Measurements from ENCODE around the gene NETO2.
"Not testable (repeated sequence)": the region's sequence is repeated elsewhere in the genome, so short reads cannot be mapped to it uniquely, and the experiment has no call there.

NETO2 gene

GRCh38 chr16:47134550-47134949 is 9.2 kb downstream of the NETO2 start:
- no peak for DNase-seq

DNA sequence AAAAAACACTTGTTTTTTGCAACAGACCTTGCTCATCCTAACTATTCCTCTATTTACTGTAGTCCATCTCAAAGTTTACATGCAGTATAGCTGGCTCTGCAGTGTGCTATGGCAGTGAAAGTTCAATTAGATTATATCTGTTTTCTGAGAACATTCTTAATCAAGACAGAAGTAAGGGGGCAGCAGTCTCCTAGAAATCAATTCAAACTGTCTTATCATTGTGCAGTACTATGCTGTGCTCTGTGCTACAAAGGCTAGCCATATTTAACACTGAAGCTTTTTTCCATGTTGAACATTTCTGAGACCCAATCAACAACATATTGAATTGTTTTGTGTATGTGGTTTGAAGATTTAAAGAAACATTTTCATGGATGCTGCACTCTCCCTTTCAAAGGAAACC is 11.4 kb downstream of the NETO2 start:
- no peak for DNase-seq

GRCh38 chr16:47129755-47130435 is 13.8 kb downstream of the NETO2 start:
- DNase-seq: no peak

- DNase-seq: no peak
These were observed 16.2 kb downstream of the NETO2 start for GRCh38 chr16:47127541-47127940.

DNA sequence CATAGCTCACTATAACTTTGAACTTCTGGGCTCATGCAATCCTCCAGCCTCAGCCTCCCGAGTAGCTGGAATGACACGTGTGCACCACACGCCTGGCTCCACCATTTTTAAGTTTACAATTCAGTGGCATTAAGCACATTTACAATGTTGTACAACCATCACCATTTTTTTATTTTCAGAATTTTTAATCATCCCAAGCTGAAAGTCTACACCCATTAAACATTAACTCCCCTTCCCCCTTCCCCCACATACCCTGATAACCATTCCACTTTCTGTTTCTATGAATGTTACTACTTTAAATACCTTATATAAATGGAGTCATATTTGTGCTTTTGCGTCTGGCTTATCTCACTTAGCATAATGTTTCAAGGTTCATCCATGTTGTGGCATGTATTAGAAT is 18.0 kb downstream of the NETO2 start:
- DNase-seq: no peak

DNA sequence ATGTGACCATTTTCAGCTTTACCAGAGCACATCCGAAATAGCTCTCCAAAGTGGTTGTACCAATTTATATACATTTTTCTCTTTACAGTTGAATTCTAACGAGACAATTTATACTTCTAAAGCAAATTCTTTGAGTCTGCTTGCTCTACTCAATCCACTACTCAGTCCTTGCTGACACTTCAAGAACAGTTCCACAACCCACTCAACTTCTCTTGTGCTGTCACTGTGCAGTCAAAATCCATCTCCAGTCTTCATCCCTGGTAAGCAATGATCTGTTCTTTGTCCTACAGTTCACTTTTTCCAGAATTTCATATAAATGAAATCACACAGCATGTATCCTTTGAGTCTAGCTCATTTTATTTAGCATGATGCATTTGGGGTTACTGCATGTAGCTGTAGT is 30.6 kb downstream of the NETO2 start:
- no peak for DNase-seq

DNA sequence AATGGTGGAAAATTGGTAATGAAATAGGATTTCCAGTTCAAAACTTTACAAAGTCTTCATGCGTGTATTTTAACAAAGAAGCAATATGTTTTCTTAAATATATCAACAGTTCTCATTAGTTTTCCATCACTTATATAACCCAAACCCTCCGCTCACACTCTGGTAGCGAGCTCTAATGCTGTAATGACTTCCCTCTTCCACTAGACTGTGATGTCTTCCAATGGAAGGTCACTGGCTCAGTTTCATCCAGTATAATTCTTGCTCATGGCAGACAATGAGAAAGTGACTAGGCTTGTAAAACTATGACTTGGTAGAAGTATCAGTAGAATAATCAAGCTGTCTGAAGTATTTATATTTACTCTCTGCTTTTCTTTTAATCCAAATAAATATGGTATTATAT is 32.8 kb downstream of the NETO2 start:
- no peak for DNase-seq

DNA sequence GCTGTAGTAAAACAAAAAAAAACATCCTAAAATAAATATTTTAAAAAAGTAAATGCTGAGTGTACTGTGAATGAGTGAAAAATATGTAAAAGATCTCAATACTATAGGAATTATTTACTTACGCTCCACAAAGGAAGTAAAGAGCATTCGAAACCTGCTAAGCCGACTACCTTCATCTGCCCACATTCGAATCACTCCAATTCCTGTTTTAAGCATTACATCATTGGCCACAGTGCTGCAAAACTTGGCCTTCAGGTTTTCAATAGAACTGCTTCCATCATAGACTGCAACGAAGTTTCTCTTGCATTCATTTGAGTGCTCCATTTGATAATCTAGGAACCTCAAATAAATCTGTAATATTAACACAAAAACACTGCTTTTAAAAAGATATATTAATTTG is 34.4 kb downstream of the NETO2 start:
- DNase-seq: no peak

- DNase-seq: not testable (repeated sequence)
These were observed 40.8 kb downstream of the NETO2 start for GRCh38 chr16:47102921-47103320.

DNA sequence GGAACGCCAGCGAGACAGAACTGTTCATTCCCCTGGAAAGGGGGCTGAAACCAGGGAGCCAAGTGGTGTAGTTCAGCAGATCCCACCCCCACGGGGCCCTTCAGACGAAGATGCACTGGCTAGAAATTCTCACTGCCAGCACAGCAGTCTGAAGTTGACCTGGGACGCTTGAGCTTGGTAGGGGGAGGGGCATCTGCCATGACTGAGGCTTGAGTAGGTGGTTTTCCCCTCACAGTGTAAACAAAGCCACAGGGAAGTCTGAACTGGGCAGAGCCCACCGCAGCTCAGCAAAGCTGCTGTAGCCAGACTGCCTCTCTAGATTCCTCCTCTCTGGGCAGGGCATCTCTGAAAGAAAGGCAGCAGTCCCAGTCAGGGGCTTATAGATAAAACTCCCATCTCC is 46.6 kb downstream of the NETO2 start:
- DNase-seq: not testable (repeated sequence)

- no peak for DNase-seq
These were observed 47.4 kb downstream of the NETO2 start for GRCh38 chr16:47096297-47096696.

GRCh38 chr16:47084198-47084597 is 59.5 kb downstream of the NETO2 start:
- no peak for DNase-seq

- no peak for DNase-seq
These were observed 61.5 kb downstream of the NETO2 start for GRCh38 chr16:47082099-47082865.

DNA sequence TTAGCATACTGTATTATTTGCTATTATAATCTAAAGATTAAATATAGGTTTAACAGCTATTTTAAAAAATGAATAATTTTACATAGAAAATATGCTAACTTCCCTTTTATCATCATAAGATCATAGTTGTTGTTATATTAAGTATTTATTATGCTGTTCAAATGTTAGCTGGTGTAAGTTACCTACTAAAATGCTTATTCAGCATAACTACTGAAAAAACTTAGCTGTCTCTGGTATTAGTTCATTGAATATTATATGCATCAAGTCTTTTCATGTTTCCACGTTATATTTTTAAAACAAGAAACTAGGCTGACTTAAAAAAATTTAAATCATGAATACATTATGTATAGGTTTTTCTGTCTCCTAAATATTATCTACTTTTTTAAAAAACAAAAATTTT is 62.6 kb downstream of the NETO2 start:
- DNase-seq: no peak

DNA sequence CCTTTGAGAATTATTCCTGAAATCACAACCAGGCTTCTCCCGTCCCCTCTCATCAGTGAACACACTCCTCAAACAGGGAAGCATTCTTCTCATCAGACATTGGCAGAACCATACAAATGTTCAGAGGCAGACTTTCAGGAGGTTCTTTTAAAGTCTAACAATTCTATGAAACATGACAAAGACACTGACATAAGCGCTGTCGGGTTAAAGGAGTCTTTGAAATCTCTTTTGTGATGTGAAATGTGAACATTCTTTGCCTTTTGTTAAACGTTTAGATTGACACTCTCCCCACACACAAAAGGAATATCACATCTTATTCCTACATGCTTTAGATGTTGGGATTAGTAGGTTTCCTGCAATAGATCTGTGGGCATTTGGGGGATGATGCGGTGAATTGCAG is 63.9 kb downstream of the NETO2 start:
- DNase-seq: no peak

DNA sequence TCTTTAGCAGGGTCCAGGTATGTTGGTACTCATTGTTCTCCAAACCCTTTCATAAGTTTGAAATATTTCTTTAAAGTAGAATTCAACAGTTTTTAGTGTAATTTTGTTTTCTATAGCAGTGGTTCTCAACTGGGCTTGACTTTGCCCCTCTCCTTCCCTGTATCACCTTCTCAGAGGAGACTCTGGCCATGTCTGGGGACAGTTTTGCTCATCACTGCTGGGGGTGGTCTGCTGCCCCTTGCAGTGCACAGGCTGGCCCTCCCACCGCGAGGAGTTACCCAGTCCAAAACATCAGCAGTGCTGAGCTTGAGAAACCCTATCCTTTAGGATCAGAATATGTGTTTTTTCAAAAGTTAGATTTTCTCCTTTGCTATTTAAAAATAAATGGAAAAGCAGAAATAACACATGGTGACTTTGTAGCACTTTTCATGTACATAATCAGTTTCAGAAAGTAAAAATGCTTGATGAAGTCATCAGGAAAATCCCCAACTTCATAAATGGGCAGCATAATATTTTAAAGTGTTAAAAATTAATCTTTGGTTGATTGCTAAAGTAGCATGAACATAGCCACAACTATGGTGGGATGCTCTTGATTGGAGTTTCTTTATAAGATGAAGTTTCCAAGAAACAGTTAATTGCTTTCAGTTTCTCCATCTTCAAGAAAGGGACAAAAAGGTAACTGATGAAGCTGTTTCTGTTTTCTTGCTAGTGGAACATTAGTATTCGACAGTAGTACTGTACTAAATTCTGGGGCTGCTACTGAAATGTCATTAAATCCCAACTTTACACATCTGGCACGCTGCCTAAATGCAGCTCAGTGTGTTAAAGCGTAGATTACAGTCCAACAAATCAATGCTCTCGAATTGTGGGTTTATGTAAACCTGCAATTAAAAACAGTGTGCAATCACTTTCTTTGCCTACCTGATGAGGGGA is 70.3 kb downstream of the NETO2 start:
- DNase-seq: peak; percentile 14

DNA sequence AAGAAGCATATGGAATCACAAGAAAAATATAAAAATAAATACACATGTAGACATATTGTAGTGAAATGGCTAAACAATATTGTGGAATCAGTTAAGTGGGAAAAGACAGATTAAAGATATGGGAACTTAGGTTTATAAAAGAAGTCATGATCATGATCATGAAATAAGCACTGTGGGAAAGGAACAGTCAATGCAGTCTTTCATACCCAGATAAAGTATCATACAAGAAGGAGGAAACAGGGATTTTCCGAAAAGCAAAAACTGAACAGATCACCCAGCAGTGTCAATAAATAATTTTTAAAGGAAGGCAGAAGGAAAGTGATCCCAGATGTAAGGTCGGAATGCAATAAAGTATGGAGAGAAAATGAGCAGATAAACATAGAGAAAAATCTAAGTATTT is 71.6 kb downstream of the NETO2 start:
- no peak for DNase-seq

DNA sequence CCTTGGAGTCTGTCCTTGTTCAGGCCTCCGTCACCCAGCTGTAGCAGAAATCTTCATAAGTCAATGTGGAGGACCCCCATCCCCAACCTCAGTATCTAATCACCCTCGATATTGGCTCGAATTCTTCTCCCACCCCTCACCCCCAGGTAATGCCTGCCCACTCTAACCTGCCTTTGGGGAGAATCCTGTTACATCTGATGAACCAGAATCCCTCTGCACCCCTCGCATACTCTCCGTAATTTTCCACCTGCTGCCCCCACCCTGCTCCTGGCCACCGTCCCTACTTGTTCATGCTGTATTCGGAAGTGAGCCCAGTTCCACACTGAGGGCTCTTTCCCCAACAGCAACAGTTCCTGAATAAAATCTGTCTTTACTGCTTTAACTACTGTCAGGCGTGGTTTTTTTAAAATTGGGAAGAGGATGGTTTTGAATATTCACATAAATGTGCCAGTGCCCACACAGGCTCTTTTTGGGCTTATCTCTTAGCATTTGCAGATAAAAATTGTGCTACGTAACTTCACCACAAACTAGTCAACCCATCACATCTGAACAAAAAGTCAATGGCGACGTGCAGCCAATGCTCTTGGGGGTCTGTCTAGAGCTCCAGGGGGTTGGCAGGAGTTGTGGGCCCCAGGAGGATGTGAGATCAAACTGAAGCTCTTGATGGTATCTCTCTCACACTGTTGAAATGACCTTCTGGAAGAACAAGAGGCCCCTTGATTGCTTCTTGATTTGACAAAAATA is 73.7 kb downstream of the NETO2 start:
- DNase-seq: peak; percentile 23

DNA sequence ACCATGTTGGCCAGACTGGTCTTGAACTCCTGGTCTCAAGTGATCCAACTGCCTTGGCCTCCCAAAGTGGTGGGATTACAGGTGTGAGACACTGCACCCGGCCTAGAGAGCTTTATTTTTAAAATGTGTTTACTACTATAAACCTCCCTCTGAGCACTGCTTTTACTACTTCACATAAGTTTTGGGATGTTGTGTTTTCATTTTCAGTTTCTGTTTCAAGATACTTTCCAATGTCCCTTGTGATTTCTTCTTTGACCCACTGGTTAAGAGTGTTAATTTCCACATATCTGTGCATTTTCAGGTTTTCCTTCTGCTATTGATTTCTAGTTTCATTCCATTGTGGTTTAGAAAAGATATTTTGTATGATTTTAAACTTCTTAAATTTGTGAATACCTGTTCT is 74.4 kb downstream of the NETO2 start:
- no peak for DNase-seq

GRCh38 chr16:47067203-47067602 is 76.5 kb downstream of the NETO2 start:
- DNase-seq: no peak

GRCh38 chr16:47065766-47066688 is 77.7 kb downstream of the NETO2 start:
- DNase-seq: peak; percentile 43

DNA sequence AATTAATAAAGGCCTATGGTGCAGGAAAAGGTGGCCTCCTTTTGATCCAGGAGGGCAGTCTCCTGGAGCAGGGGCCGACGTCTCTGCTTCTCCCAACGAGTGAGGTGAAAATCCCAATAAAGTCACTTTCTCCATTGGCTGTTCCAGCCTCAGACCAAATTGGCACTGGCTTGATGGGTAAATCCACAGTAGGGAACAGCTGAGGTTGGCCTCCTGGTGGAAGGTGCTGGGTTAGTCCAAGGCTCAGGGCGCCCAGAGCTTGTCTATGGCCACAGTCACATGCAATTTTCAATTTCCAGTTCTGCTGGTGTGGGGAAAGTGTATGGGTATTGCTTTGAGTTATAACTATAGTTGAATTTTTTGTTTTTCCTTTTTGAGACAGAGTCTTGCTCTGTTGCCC is 79.0 kb downstream of the NETO2 start:
- DNase-seq: peak; percentile 44
